GM19463 (cell line): ENCODE measurements around the gene ATP7A.
A peak's percentile ranks its signal among the peaks of the same experiment; 100 is the strongest.
"Not testable (repeated sequence)": the region's sequence is repeated elsewhere in the genome, so short reads cannot be mapped to it uniquely, and the experiment has no call there.

ENCODE experiments used
- ATAC-seq: cut with Tn5 transposase; IDR thresholded peaks from one replicate; pipeline ENCODE4 v1.9.1; 2021; ENCODE audit warnings: mild to moderate bottlenecking, moderate library complexity; ENCODE audit not compliant: unreplicated experiment

ATP7A gene

GRCh38 chrX:78029663-78030062 is 119.2 kb downstream of the ATP7A start:
- ATAC-seq: no peak

GRCh38 chrX:78035061-78035460 is 124.6 kb downstream of the ATP7A start:
- ATAC-seq: no peak

DNA sequence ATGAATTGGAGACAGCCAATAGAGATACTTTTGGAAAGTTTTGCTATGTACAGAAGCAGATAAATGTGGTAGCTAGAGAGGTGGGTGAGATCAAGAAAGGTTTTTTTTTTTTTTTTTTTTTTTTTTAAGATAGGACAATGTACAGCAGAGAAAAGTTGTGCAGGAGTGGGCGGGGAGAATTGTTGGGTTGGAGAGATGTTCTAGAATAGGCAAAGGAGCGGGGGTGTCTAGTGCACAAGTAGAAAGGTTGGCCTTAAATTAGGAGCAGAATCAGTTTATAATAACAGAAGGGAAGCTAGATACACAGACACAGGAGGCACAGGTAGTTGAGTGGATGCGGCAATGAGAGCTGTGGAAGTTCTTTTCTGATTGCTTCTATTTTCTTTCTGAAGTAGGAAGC is 127.4 kb downstream of the ATP7A start:
- no peak for ATAC-seq

GRCh38 chrX:78042601-78043000 is 132.1 kb downstream of the ATP7A start:
- no peak for ATAC-seq

DNA sequence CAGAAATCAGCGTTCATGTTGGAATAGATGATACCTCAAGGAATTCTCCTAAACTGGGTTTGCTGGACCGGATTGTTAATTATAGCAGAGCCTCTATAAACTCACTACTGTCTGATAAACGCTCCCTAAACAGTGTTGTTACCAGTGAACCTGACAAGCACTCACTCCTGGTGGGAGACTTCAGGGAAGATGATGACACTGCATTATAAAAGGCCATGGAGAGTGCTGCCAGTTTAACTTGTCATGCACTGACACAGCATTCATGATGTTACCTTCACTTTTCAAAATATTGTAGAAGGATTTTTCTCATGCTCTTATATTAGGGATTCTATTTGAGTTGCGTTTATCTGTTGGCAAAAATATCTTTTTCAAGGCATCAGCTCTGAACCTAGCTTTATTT is 135.9 kb downstream of the ATP7A start:
- no peak for ATAC-seq

DNA sequence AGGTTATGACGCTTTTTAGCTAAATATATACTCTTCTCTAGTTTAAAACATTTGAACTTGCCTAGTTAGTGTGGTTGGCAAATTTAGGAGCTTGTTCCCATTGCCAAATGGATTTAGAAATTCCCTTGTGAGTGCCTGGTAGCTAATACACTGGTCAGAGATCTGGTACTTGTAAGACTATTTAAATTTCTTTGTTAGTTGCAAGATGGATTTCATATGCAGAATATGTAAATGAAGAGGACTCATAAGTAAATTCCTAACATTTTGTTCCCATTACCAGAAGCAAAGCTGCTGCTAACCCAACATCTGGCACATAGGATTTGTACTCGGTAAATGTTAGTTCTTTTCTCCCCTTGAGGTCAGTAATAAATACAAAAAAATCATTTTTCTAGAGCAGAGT is 137.6 kb downstream of the ATP7A start:
- ATAC-seq: no peak

GRCh38 chrX:78063687-78064086 is 153.2 kb downstream of the ATP7A start:
- ATAC-seq: no peak

- ATAC-seq: no peak
These were observed 153.7 kb downstream of the ATP7A start for GRCh38 chrX:78064152-78064551.

DNA sequence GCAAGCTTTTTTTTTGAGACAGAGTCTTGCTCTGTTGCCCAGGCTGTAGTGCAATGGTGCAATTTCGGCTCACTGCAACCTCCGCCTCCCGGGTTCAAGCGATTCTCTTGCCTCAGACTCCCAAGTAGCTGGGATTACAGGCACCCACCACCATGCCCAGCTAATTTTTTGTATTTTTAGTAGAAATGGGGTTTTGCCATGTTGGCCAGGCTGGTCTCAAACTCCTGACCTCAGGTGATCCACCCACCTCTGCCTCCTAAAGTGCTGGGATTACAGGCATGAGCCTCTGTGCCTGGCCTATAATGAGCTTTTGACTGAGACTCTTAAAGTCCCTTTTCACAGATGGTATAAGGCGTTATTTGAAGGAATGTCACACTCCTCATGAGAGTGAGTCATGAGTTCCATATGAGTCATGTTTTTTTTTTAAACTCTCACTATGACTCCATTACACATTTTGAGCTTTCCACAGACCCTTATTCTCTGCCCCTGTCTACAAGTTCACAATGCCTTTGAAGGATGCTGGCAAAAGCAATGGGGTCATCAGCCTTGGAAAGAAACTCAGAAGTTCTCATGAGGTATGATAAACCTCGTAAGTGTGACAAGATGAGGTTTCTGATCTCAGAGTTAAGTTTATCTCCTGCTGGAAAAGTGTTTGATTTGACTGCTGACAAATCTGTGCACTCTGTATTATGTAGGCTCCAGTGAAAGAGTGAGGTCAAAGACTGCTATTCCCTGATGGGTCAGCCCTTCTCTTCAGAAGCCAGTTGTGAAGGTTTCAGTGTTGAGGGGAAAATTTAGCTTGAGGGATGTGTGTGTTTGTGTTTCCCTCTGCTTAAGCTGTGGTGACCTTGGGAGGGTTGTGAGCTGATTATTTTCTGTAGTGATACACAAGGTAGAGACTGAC is 154.5 kb downstream of the ATP7A start:
- ATAC-seq: peak; percentile 79

- no peak for ATAC-seq
These were observed 155.6 kb downstream of the ATP7A start for GRCh38 chrX:78066110-78066509.

DNA sequence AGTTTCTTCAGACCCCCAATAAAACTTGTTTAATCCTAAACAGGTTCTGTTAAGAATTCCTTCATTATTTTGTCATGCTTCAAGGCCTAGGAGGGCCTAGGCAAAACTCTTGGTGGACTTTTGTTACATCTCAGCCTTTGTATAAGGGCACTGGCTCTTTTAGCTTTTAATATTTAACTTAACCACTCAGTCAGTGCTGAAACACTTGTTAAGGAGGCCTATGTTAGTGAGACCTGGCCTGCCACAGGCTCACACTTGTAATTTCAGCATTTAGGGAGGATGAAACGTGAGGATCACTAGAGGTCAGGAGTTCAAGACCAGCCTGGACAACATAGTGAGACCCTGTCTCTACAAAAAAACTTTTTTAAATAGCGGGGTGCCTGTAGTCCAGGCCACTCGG is 160.8 kb downstream of the ATP7A start:
- ATAC-seq: no peak

GRCh38 chrX:78073147-78074077 is 162.9 kb downstream of the ATP7A start:
- not testable (repeated sequence) for ATAC-seq

DNA sequence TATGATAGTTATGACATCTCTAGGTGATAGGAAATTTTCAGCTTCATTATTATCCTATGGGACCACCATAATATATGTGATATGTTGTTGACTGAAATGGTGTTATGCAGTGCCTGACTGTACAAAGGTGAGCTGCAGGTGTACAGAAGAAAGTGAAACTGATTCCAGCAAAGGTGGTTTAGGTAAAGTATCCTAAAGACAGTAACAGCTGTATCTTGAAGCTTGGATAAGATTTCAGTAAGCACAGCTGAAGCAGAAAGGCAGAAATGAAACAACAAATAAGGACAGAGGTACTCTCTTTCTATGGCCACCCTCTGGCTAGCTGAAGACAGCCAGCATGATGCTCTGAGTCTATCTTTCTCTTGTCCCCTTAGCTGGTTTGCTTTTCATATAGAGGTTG is 163.6 kb downstream of the ATP7A start:
- no peak for ATAC-seq

GRCh38 chrX:78075787-78076389 is 165.4 kb downstream of the ATP7A start:
- ATAC-seq: no peak

DNA sequence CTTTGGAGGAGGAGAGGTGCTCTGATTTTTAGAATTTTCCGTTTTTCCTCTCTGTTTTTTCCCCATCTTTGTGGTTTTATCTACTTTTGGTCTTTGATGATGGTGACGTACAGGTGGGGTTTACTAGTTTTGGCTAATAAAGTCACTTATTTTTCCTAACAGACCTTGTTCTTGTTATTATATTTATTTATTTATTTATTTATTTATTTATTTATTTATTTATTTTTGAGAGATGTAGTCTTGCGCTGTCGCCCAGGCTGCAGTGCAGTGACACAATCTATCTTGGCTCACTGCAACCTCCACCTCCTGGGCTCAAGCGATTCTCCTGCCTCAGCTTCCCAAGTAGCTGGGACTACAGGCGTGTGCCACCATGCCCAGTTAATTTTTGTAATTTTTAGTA is 170.9 kb downstream of the ATP7A start:
- not testable (repeated sequence) for ATAC-seq

DNA sequence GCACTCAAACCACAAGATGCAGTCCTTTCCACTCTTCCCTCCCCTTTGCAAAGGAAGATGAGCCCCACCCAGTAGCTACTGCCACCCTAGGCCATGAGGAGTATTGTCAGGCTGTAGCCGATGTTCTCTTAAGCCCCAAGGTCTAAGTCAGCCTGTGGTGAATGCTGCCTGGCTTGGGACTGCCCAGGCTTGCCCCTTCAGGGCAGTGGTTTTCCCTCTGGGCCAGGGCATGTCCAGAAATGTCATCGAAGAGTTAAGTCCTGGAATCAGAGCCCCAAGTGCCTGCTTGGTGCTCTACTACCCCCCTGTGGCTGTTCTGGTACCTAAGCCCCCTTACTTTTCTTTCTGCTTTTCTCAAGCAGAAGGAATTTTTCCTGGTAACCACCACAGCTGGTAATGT is 181.8 kb downstream of the ATP7A start:
- ATAC-seq: peak; percentile 90

GRCh38 chrX:78098108-78098507 is 187.6 kb downstream of the ATP7A start:
- no peak for ATAC-seq
